NCI-H2171 treated with DMSO at 0.1 percent for 48 hours (cell line): Measurements from ENCODE around the gene TRPM8.
"Not testable (repeated sequence)": the region's sequence is repeated elsewhere in the genome, so short reads cannot be mapped to it uniquely, and the experiment has no call there.

Experiments used
- DNase-seq: peaks from one replicate; lab custom pipeline; 2025; lab: John Stamatoyannopoulos, UW

Gene TRPM8

GRCh38 chr2:233917116-233917515 lies at the start of gene TRPM8:
Gene TRPM8, plus strand, starts transcription at chr2:233917373. Its CDS starts 9,165 bp downstream, at chr2:233926538.
- no peak for DNase-seq

GRCh38 chr2:233867993-233868532 lies 49.1 kb upstream of the TRPM8 start, which contains the start of gene MSL3B:
Gene MSL3B, minus strand, starts transcription at chr2:233868386.
- peak; percentile 63 for DNase-seq

GRCh38 chr2:233871432-233871831 lies 45.7 kb upstream of the TRPM8 start:
- no peak for DNase-seq

- not testable (repeated sequence) for DNase-seq
Observed at GRCh38 chr2:233872125-233872524, 45.0 kb upstream of the TRPM8 start.

GRCh38 chr2:233882353-233882752 lies 34.8 kb upstream of the TRPM8 start:
- DNase-seq: no peak

GRCh38 chr2:233892793-233893192 lies 24.4 kb upstream of the TRPM8 start:
- no peak for DNase-seq

GRCh38 chr2:233896253-233896652 lies 20.9 kb upstream of the TRPM8 start:
- DNase-seq: not testable (repeated sequence)

GRCh38 chr2:233901367-233901766 lies 15.8 kb upstream of the TRPM8 start:
- no peak for DNase-seq

GRCh38 chr2:233901884-233902283 lies 15.3 kb upstream of the TRPM8 start:
- DNase-seq: no peak

GRCh38 chr2:233905945-233906344 lies 11.2 kb upstream of the TRPM8 start:
- no peak for DNase-seq

- DNase-seq: no peak
Observed at GRCh38 chr2:233907627-233908026, 9.5 kb upstream of the TRPM8 start.

GRCh38 chr2:233912691-233913423 lies 4.3 kb upstream of the TRPM8 start:
- DNase-seq: no peak

- peak; percentile 14 for DNase-seq
Observed at GRCh38 chr2:233915128-233915527, 2.0 kb upstream of the TRPM8 start.

GRCh38 chr2:233919319-233919718 lies 2.1 kb downstream of the TRPM8 start:
- DNase-seq: no peak

GRCh38 chr2:233919938-233920337 lies 2.8 kb downstream of the TRPM8 start:
- no peak for DNase-seq

GRCh38 chr2:233922471-233922870 lies 5.3 kb downstream of the TRPM8 start:
- no peak for DNase-seq

GRCh38 chr2:233925402-233925801 lies 8.2 kb downstream of the TRPM8 start:
- DNase-seq: no peak

- DNase-seq: no peak
Observed at GRCh38 chr2:233926806-233927205, 9.6 kb downstream of the TRPM8 start.

- peak; percentile 4 for DNase-seq
Observed at GRCh38 chr2:233928594-233929351, 11.6 kb downstream of the TRPM8 start.

- no peak for DNase-seq
Observed at GRCh38 chr2:233929352-233930022, 12.3 kb downstream of the TRPM8 start.

GRCh38 chr2:233934524-233934923 lies 17.4 kb downstream of the TRPM8 start:
- no peak for DNase-seq

- no peak for DNase-seq
Observed at GRCh38 chr2:233935426-233935825, 18.3 kb downstream of the TRPM8 start.
